Suprapubic skin (tissue), 4 donors: ENCODE measurements around the gene KIRREL1. TPM values are rescaled to one million over a fixed set of nuclear protein-coding genes. Genes with fewer than 3 reads are reported as not detected.

ENCODE experiments used
- DNase-seq, 2 donors: peaks; one replicate each; pipeline ENCODE4 v3.0.0-alpha.2; 2019; ENCODE audit warnings: low spot score in 2 of 2
- H3K27ac ChIP-seq: fragments of 200-600 bp; sonication (generic); one replicate; pipeline ENCODE4 v1.5.1; 2019
- H3K27me3 ChIP-seq: fragments of 200-600 bp; sonication (generic); one replicate; pipeline ENCODE4 v1.5.1; 2019
- H3K36me3 ChIP-seq: fragments of 200-600 bp; sonication (generic); one replicate; pipeline ENCODE4 v1.5.1; 2019
- H3K4me1 ChIP-seq: fragments of 200-600 bp; sonication (generic); one replicate; pipeline ENCODE4 v1.5.1; 2019
- H3K4me3 ChIP-seq: fragments of 200-600 bp; sonication (generic); one replicate; pipeline ENCODE4 v1.5.1; 2019; ENCODE audit warnings: mild to moderate bottlenecking
- H3K9me3 ChIP-seq: fragments of 200-600 bp; sonication (generic); one replicate; pipeline ENCODE4 v1.5.1; 2019
- EP300 ChIP-seq: sonication (generic); formaldehyde crosslinking; IDR thresholded peaks from one replicate; pipeline ENCODE4 v1.6.1; 2017; ENCODE audit warnings: antibody characterized with exemption
- POLR2A ChIP-seq, 2 donors: fragments of 450-650 bp; IDR thresholded peaks; one replicate each; pipeline ENCODE4 v1.6.1; 2017; ENCODE audit warnings: antibody characterized with exemption in 2 of 2, mild to moderate bottlenecking in 2 of 2, moderate library complexity in 2 of 2
- POLR2AphosphoS5 ChIP-seq, 3 donors: sonication (generic); formaldehyde crosslinking; IDR thresholded peaks; one replicate each; pipeline ENCODE4 v1.6.1; 2017; ENCODE audit warnings: antibody characterized with exemption in 3 of 3
- WGBS: methylation state at CpG from one replicate; pipeline ENCODE4 v1.1.5; 2018; 5-methylcytosine and 5-hydroxymethylcytosine counted together
- total RNA-seq, 4 donors: library from RNA; depleted of rRNA; stranded (reverse); fragments of >200 nt; gene quantifications; one replicate each; pipeline ENCODE4 v1.1.0, GENCODE V29; 2016
- TF ChIP-seq, protein P1 (sequence below), 2 donors: fragments of 200-600 bp in 1 of 2; fragments of 450-650 bp in 1 of 2; sonication (generic) in 1 of 2; IDR thresholded peaks; one replicate each; pipeline ENCODE4 v1.5.1; 2016 to 2019; ENCODE audit warnings: antibody characterized with exemption in 2 of 2, mild to moderate bottlenecking in 1 of 2, moderate library complexity in 1 of 2

The KIRREL1 gene
- total RNA-seq, 4 donors from 2014 or later = 12.5 to 18.9 (median 15.5) TPM

DNA sequence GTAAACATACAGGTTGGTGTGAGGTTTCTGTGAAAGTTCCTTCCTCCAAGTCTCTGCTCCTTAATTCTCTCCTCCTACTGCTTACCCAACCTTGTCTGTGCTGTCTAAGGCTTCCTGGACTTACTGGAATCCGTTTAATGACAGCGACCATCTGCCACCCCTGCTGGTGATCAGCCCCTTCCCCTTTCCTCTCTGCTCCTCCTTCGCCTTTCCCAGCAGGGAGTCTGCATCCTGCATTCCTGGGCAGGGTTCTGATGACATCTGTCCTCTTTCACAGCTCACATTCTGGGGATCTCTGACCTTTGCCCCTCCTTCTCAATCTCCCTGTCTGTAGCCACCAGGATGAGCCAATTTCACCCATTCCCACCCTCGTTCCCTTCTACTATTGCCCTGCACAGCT is 66.5 kb downstream of the KIRREL1 start:
- DNase-seq = no peak
- H3K27ac ChIP-seq = no peak overlapping the region
- WGBS = 63% methylated on average over 4 of the region's 4 CpGs
- no peaks in the 10 kb centered on the region for H3K9me3 ChIP-seq
- TF ChIP-seq, protein P1, sequence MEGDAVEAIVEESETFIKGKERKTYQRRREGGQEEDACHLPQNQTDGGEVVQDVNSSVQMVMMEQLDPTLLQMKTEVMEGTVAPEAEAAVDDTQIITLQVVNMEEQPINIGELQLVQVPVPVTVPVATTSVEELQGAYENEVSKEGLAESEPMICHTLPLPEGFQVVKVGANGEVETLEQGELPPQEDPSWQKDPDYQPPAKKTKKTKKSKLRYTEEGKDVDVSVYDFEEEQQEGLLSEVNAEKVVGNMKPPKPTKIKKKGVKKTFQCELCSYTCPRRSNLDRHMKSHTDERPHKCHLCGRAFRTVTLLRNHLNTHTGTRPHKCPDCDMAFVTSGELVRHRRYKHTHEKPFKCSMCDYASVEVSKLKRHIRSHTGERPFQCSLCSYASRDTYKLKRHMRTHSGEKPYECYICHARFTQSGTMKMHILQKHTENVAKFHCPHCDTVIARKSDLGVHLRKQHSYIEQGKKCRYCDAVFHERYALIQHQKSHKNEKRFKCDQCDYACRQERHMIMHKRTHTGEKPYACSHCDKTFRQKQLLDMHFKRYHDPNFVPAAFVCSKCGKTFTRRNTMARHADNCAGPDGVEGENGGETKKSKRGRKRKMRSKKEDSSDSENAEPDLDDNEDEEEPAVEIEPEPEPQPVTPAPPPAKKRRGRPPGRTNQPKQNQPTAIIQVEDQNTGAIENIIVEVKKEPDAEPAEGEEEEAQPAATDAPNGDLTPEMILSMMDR (IDR thresholded peaks at IDR 0.05) = no peak
- no peak for TF ChIP-seq POLR2AphosphoS5 (IDR thresholded peaks at IDR 0.05)
- TF ChIP-seq EP300 = no peak
- peaks cover 2% of the 10 kb centered on the region for H3K4me1 ChIP-seq
- no peaks in the 10 kb centered on the region for H3K27me3 ChIP-seq
- H3K36me3 ChIP-seq = no peaks in the 10 kb centered on the region
- H3K4me3 ChIP-seq = no peak overlapping the region

DNA sequence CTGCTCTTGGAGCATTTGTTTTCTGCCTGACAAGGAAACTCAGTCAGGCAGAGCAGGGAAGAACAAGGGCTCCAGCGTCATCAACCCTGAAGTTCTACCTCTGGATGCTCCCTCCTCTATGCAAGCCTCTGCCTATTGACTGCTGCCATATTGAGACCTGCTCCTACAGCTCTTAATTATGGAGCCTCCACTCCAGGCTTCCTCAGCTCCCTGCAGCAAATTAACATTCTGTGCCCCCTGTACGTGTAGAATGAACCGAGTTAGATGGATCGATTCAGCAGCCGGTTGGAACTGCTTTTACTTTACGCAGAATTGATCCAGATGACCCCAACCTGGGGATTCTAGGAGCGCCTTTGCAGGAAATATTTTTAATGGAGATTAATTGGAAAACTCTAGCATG is 68.7 kb downstream of the KIRREL1 start:
- Histone ChIP-seq H3K4me1 (peaks cover 3% of the 10 kb centered on the region), H3K27me3 (no peaks in the 10 kb centered on the region), H3K9me3 (no peaks in the 10 kb centered on the region), H3K36me3 (no peaks in the 10 kb centered on the region), H3K27ac (no peak overlapping the region), H3K4me3 (no peak overlapping the region)
- no peak for DNase-seq
- no peak for TF ChIP-seq POLR2A (IDR thresholded peaks at IDR 0.05)
- TF ChIP-seq POLR2AphosphoS5 (IDR thresholded peaks at IDR 0.05) = no peak
- TF ChIP-seq, protein P1 (IDR thresholded peaks at IDR 0.05) = no peak
- TF ChIP-seq EP300 = no peak
- 93% methylated on average over 7 of the region's 7 CpGs for WGBS

- H3K9me3 ChIP-seq = no peaks in the 10 kb centered on the region
- WGBS = 54% methylated on average over 5 of the region's 6 CpGs
- no peak overlapping the region for H3K27ac ChIP-seq
- no peak for TF ChIP-seq POLR2AphosphoS5 (IDR thresholded peaks at IDR 0.05)
- TF ChIP-seq, protein P1 (IDR thresholded peaks at IDR 0.05) = no peak
- H3K4me3 ChIP-seq = no peak overlapping the region
- no peaks in the 10 kb centered on the region for H3K27me3 ChIP-seq
- no peak for DNase-seq
- peaks cover 29% of the 10 kb centered on the region for H3K4me1 ChIP-seq
- no peaks in the 10 kb centered on the region for H3K36me3 ChIP-seq
These were observed 74.2 kb downstream of the KIRREL1 start for GRCh38 chr1:158067662-158068061.

DNA sequence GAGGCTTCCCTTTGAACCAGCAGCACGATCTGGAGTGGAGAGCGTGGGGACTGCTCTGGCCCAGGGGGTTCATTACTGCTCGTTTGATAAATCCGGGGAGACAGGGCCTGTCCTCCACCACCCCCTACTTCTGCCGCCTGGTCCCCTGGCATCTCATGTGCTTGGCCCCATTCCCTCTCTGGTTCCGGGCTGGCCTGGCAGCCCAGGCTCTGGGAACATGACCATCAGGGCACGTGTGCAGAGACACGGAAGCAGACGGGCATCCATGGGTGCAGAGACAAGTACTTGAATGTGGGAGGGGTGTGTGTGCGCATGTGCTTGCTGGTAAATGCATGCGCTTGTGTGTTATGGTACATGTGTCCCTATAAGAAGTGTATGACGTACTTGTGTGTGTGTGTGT is 75.5 kb downstream of the KIRREL1 start:
- H3K36me3 ChIP-seq = no peaks in the 10 kb centered on the region
- WGBS = 65% methylated on average over 11 of the region's 12 CpGs
- no peak overlapping the region for H3K27ac ChIP-seq
- H3K4me3 ChIP-seq = no peak overlapping the region
- TF ChIP-seq POLR2AphosphoS5 (IDR thresholded peaks at IDR 0.05) (no peak), POLR2A (IDR thresholded peaks at IDR 0.05) (no peak), EP300 (no peak)
- TF ChIP-seq, protein P1 (IDR thresholded peaks at IDR 0.05) = no peak
- H3K9me3 ChIP-seq = no peaks in the 10 kb centered on the region
- peaks cover 29% of the 10 kb centered on the region for H3K4me1 ChIP-seq
- no peaks in the 10 kb centered on the region for H3K27me3 ChIP-seq
- no peak for DNase-seq

- H3K4me1 ChIP-seq = peaks cover 29% of the 10 kb centered on the region
- no peaks in the 10 kb centered on the region for H3K9me3 ChIP-seq
- H3K27me3 ChIP-seq = no peaks in the 10 kb centered on the region
- 54% methylated on average over 14 of the region's 14 CpGs for WGBS
- no peak for DNase-seq
- H3K36me3 ChIP-seq = no peaks in the 10 kb centered on the region
- TF ChIP-seq POLR2A (IDR thresholded peaks at IDR 0.05) (no peak), POLR2AphosphoS5 (IDR thresholded peaks at IDR 0.05) (no peak), EP300 (no peak)
- TF ChIP-seq, protein P1 (IDR thresholded peaks at IDR 0.05) = no peak
- no peak overlapping the region for H3K27ac ChIP-seq
- H3K4me3 ChIP-seq = no peak overlapping the region
These were observed 77.7 kb downstream of the KIRREL1 start for GRCh38 chr1:158071138-158071537.
